OCI-LY7 (cell line): Measurements from ENCODE around the gene AATK. TPM values are rescaled to one million over a fixed set of nuclear protein-coding genes. Genes with fewer than 3 reads are reported as not detected.

Experiments used
- BruUV-seq: library from RNA; stranded (reverse); fragments of 400-500 nt; replicated peaks from 2 replicates; lab custom pipeline; 2021; lab: Mats Ljungman, UMichigan
- CTCF ChIA-PET: fragments of 300-600 bp; sonication (Branson Sonifier 250); formaldehyde crosslinking; loops from one replicate; lab custom pipeline; 2022; ENCODE audit warnings: antibody characterized with exemption; ENCODE audit not compliant: unreplicated experiment; lab: Charles Lee
- POLR2A ChIA-PET: fragments of 300-600 bp; sonication (Branson Sonifier 250); formaldehyde crosslinking; loops from one replicate; lab custom pipeline; 2022; ENCODE audit warnings: antibody characterized with exemption; lab: Charles Lee
- DNase-seq: peaks from one replicate; pipeline ENCODE4 v3.0.0-alpha.2; 2015; ENCODE audit warnings: low spot score
- H2AFZ ChIP-seq: fragments of 200-600 bp; sonication (generic), shearing (Covaris generic); 2 replicates; pipeline ENCODE4 v1.6.1; 2014; ENCODE audit warnings: mild to moderate bottlenecking, antibody characterized with exemption, low read length, moderate library complexity
- H3K27ac ChIP-seq: fragments of 200-600 bp; sonication (generic); 2 replicates; pipeline ENCODE4 v1.5.1; 2014; ENCODE audit warnings: mixed run types, low read depth, mild to moderate bottlenecking, moderate library complexity, low read length, inconsistent platforms; ENCODE audit not compliant: poor library complexity, severe bottlenecking
- H3K36me3 ChIP-seq: fragments of 200-600 bp; sonication (generic); 2 replicates; pipeline ENCODE4 v1.6.1; 2014; ENCODE audit warnings: mild to moderate bottlenecking, antibody characterized with exemption, low read length, moderate library complexity, mixed read lengths; ENCODE audit not compliant: insufficient read depth
- H3K4me1 ChIP-seq: fragments of 200-600 bp; sonication (generic); 2 replicates; pipeline ENCODE4 v1.5.1; 2014; ENCODE audit warnings: mild to moderate bottlenecking, low read length; ENCODE audit not compliant: insufficient read depth, poor library complexity, severe bottlenecking
- H3K4me2 ChIP-seq: fragments of 200-600 bp; sonication (generic); 2 replicates; pipeline ENCODE4 v1.6.1; 2014; ENCODE audit warnings: mild to moderate bottlenecking, low read length
- H3K4me3 ChIP-seq: fragments of 200-600 bp; sonication (generic); 2 replicates; pipeline ENCODE4 v1.5.1; 2014; ENCODE audit warnings: mild to moderate bottlenecking, low read depth, low read length; ENCODE audit not compliant: poor library complexity, severe bottlenecking
- H3K79me2 ChIP-seq: fragments of 200-600 bp; sonication (generic); 2 replicates; pipeline ENCODE4 v1.6.1; 2016; ENCODE audit warnings: low read depth, mild to moderate bottlenecking, low read length, moderate library complexity, mixed read lengths; ENCODE audit not compliant: insufficient read depth
- H3K9me2 ChIP-seq: fragments of 200-600 bp; sonication (generic); 2 replicates; pipeline ENCODE4 v1.6.1; 2016; ENCODE audit warnings: mild to moderate bottlenecking, low read length, mixed read lengths; ENCODE audit not compliant: insufficient read depth
- H3K9me3 ChIP-seq: fragments of 200-600 bp; sonication (generic); 2 replicates; pipeline ENCODE4 v1.6.1; 2014; ENCODE audit warnings: mild to moderate bottlenecking, mixed run types, low read length, mixed read lengths
- H4K20me1 ChIP-seq: fragments of 200-600 bp; sonication (generic); 2 replicates; pipeline ENCODE4 v1.6.1; 2014; ENCODE audit warnings: mild to moderate bottlenecking, antibody characterized with exemption, low read length, moderate library complexity, mixed read lengths; ENCODE audit not compliant: insufficient read depth
- EZH2phosphoT487 ChIP-seq: fragments of 200-600 bp; sonication (generic); IDR thresholded peaks from 2 replicates; pipeline ENCODE4 v1.6.1; 2018; ENCODE audit warnings: low read depth, borderline replicate concordance, mild to moderate bottlenecking, mixed run types, antibody characterized with exemption, low read length, moderate library complexity, mixed read lengths
- intact Hi-C: fragments of 100-400 bp; cut with micrococcal nuclease; formaldehyde crosslinking; loops from one replicate; pipeline ENCODE4 v1.10.0; 2022; ENCODE audit not compliant: unreplicated experiment
- total RNA-seq, 2 experiments: library from RNA; depleted of rRNA in 1 of 2; stranded (reverse); fragments of >200 nt in 1 of 2; shearing (Covaris generic) in 1 of 2; gene quantifications; 2 replicates each; pipeline ENCODE4 v1.2.3, GENCODE V29; 2014 to 2022
- TF ChIP-seq, protein P1 (sequence below): fragments of 200-600 bp; sonication (generic); conservative IDR thresholded peaks from 2 replicates; pipeline ENCODE4 v1.5.1; 2014; ENCODE audit warnings: mild to moderate bottlenecking, antibody characterized with exemption, low read length, moderate library complexity, mixed read lengths

The AATK gene
- total RNA-seq, 2 experiments from 2014 or later: 0.03 TPM; not detected in 1

DNA sequence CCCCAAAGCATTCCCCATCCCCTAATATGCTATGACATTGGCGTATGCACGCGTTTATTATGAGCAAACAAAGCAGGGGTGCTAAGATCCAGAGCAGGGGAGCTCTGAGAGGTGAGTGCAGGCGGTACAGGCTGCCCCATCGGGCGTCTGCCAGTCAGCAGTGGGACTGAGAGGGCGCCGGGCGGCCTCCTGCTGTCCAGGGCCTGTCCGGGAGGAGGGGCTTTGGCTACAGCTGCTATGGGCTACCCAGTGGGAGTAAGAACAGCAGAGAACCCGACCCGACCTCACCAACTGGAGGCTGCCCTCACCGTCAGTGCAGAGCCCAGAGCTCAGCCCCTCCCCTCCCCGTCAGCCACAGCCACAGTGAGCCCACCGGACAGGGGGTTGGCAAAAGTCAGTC is 18.5 kb upstream of the AATK start:
- POLR2A ChIA-PET: no interaction called here
- no peak for DNase-seq

GRCh38 chr17:81183807-81184206 is 17.8 kb upstream of the AATK start:
- Histone ChIP-seq H3K9me3 (no peaks in the 10 kb centered on the region), H4K20me1 (no peaks in the 10 kb centered on the region), H3K79me2 (no peaks in the 10 kb centered on the region), H3K4me2 (no peak overlapping the region), H3K4me3 (no peak overlapping the region), H2AFZ (no peak overlapping the region), H3K27ac (no peak overlapping the region), H3K9me2 (no peaks in the 10 kb centered on the region), H3K36me3 (no peaks in the 10 kb centered on the region), H3K4me1 (peaks cover 5% of the 10 kb centered on the region)
- no peak for TF ChIP-seq EZH2phosphoT487
- TF ChIP-seq, protein P1, sequence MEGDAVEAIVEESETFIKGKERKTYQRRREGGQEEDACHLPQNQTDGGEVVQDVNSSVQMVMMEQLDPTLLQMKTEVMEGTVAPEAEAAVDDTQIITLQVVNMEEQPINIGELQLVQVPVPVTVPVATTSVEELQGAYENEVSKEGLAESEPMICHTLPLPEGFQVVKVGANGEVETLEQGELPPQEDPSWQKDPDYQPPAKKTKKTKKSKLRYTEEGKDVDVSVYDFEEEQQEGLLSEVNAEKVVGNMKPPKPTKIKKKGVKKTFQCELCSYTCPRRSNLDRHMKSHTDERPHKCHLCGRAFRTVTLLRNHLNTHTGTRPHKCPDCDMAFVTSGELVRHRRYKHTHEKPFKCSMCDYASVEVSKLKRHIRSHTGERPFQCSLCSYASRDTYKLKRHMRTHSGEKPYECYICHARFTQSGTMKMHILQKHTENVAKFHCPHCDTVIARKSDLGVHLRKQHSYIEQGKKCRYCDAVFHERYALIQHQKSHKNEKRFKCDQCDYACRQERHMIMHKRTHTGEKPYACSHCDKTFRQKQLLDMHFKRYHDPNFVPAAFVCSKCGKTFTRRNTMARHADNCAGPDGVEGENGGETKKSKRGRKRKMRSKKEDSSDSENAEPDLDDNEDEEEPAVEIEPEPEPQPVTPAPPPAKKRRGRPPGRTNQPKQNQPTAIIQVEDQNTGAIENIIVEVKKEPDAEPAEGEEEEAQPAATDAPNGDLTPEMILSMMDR: no peak
- intact Hi-C loops: no loop called here
- no peak for DNase-seq
- no TSS peak for BruUV-seq
- ChIA-PET POLR2A (no interaction called here), CTCF (no interaction called here)

More for the DNA sequence above, 18.5 kb upstream of the AATK start:
- Histone ChIP-seq H4K20me1 (no peaks in the 10 kb centered on the region), H3K4me1 (no peaks in the 10 kb centered on the region), H3K4me3 (no peak overlapping the region), H3K36me3 (peaks cover 3% of the 10 kb centered on the region; the same call in 1 of the 2 replicates), H3K79me2 (no peaks in the 10 kb centered on the region), H3K9me2 (no peaks in the 10 kb centered on the region), H3K4me2 (no peak overlapping the region), H2AFZ (no peak overlapping the region), H3K27ac (no peak overlapping the region), H3K9me3 (no peaks in the 10 kb centered on the region)
- intact Hi-C loops: no loop called here
- BruUV-seq: no TSS peak
- CTCF ChIA-PET: no interaction called here
- TF ChIP-seq EZH2phosphoT487: no peak
- TF ChIP-seq, protein P1: no peak

DNA sequence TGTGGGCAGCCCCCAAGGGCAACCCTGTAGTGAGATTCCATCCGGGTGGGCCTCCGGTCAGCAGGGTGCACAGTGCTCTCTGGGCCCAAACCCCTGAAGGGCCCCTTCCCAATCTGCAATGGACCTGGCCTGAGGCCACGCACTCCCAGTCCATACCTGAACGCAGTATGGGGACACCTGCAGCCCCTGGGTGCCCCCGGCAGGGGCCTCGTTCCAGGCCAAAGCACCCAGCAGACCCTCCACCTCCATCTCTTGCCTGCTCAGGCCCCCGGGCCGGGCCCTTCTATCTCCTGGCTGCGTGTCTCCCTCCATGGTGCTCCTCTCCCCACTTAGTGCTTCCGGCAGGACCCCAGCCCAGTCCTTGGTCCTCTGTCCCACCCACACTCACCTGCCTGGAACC is 17.3 kb upstream of the AATK start:
- Histone ChIP-seq H3K36me3 (no peaks in the 10 kb centered on the region), H2AFZ (no peak overlapping the region), H3K79me2 (no peaks in the 10 kb centered on the region), H3K4me3 (no peak overlapping the region), H3K27ac (no peak overlapping the region), H3K4me2 (no peak overlapping the region), H3K9me2 (no peaks in the 10 kb centered on the region), H3K4me1 (peaks cover 5% of the 10 kb centered on the region), H3K9me3 (no peaks in the 10 kb centered on the region), H4K20me1 (no peaks in the 10 kb centered on the region)
- TF ChIP-seq, protein P1: no peak
- TF ChIP-seq EZH2phosphoT487: no peak
- DNase-seq: no peak
- POLR2A ChIA-PET: no interaction called here
- CTCF ChIA-PET: no interaction called here
- BruUV-seq: no TSS peak
- intact Hi-C loops: no loop called here
